PC-3 (cell line): ENCODE results near the gene DLG2.

Source experiments
- EZH2phosphoT487 ChIP-seq: fragments of 300-600 bp; sonication (generic); IDR thresholded peaks from 2 replicates; pipeline ENCODE4 v1.6.1; 2018; ENCODE audit warnings: mild to moderate bottlenecking, antibody characterized with exemption, low read length, borderline replicate concordance
- TF ChIP-seq, protein P1 (sequence below): fragments of 300-600 bp; sonication (generic); conservative IDR thresholded peaks from 2 replicates; pipeline ENCODE4 v1.5.1; 2017; ENCODE audit warnings: antibody characterized with exemption, low read depth, mild to moderate bottlenecking, low read length

GRCh38 chr11:85114786-85115185 is 512.4 kb downstream of the DLG2 start:
- TF ChIP-seq, protein P1, sequence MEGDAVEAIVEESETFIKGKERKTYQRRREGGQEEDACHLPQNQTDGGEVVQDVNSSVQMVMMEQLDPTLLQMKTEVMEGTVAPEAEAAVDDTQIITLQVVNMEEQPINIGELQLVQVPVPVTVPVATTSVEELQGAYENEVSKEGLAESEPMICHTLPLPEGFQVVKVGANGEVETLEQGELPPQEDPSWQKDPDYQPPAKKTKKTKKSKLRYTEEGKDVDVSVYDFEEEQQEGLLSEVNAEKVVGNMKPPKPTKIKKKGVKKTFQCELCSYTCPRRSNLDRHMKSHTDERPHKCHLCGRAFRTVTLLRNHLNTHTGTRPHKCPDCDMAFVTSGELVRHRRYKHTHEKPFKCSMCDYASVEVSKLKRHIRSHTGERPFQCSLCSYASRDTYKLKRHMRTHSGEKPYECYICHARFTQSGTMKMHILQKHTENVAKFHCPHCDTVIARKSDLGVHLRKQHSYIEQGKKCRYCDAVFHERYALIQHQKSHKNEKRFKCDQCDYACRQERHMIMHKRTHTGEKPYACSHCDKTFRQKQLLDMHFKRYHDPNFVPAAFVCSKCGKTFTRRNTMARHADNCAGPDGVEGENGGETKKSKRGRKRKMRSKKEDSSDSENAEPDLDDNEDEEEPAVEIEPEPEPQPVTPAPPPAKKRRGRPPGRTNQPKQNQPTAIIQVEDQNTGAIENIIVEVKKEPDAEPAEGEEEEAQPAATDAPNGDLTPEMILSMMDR = no peak
- TF ChIP-seq EZH2phosphoT487 = no peak
